A549 treated with GW870086 at 1 μM for 4 hours (cell line): ENCODE measurements around the gene SAMD9. TPM values are rescaled to one million over a fixed set of nuclear protein-coding genes. Genes with fewer than 3 reads are reported as not detected.

Experiments used
- total RNA-seq: library from RNA; stranded (reverse); fragments of 200-300 nt; extraction: Qiagen RNA extraction; gene quantifications from 5 replicates; pipeline ENCODE4 v1.2.3, GENCODE V29; 2022; ENCODE audit warnings: low read depth

Gene SAMD9
- total RNA-seq: 2.2 to 5.1 TPM (median 4.4 TPM) in 5 replicates

GRCh38 chr7:93117852-93118530, at the start of gene SAMD9:
Gene SAMD9 (minus strand): TSS chr7:93117979. CDS start chr7:93106097, 11,882 bp downstream.

GRCh38 chr7:93148144-93148543, 30.4 kb upstream of the SAMD9 start, which contains the start of gene SAMD9L:
Gene SAMD9L (minus strand): TSS chr7:93148385. CDS start chr7:93135971, 12,414 bp downstream.

Other genes starting within 250 kb of the SAMD9 start
- gene SAMD9L, start 30.4 kb upstream of the SAMD9 start, total RNA-seq: 0.54 to 1.2 TPM (median 0.81 TPM) in 5 replicates
- gene HEPACAM2, start 108.5 kb upstream of the SAMD9 start, total RNA-seq: not detected in 5 replicates
- 5.8 to 7.7 TPM (median 6.6 TPM) in 5 replicates for gene VPS50, start 114.4 kb upstream of the SAMD9 start, total RNA-seq